ENCODE data around the gene AJM1.

AJM1 gene

DNA sequence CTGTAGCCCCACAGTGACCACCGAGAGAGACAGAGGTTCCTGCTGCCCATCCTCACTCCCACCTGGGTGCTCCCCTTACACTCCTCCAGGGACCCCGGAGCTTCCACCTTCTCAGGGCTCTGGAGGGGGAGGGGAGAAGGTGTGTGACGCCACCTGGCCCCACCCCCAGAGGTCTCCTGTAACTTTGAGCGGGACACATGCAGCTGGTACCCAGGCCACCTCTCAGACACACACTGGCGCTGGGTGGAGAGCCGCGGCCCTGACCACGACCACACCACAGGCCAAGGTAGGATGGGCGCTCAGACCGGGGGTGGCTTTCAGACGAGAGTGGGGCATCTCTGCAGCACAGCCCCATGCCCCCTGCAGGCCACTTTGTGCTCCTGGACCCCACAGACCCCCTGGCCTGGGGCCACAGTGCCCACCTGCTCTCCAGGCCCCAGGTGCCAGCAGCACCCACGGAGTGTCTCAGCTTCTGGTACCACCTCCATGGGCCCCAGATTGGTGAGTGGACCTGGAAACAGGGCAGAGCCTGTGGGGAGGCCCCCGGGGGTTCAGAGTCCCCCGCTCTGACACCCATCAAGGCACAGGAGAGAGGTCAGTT lies 14.4 kb downstream of the AJM1 start:
- H3K4me1 ChIP-seq (ENCODE audit: control insufficient read depth, insufficient read depth, low read length, poor library complexity, severe bottlenecking), result no peaks in the 10 kb centered on the region
- H3K27me3 ChIP-seq (replicated peaks; ENCODE audit: control insufficient read depth, insufficient read depth, low read length, poor library complexity, severe bottlenecking), result no peaks in the 10 kb centered on the region
- H3K9me3 ChIP-seq (ENCODE audit: control insufficient read depth, low read length), result no peaks in the 10 kb centered on the region
- H3K36me3 ChIP-seq (ENCODE audit: control insufficient read depth, insufficient read depth, low read length), result peaks cover 10% of the 10 kb centered on the region
- H3K27ac ChIP-seq (ENCODE audit: insufficient read depth, low read length, poor library complexity, severe bottlenecking), result no peak overlapping the region
- no peak for DNase-seq
- H3K4me3 ChIP-seq (ENCODE audit: insufficient read depth, low read depth, low read length, poor library complexity, severe bottlenecking), result no peak overlapping the region

DNA sequence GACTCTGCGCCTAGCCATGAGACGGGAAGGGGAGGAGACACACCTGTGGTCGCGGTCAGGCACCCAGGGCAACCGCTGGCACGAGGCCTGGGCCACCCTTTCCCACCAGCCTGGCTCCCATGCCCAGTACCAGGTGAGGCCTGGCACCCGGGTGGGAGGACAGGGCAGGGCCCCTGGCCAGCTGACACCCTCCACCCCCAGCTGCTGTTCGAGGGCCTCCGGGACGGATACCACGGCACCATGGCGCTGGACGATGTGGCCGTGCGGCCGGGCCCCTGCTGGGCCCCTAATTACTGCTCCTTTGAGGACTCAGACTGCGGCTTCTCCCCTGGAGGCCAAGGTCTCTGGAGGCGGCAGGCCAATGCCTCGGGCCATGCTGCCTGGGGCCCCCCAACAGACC lies 14.9 kb downstream of the AJM1 start:
- H3K4me1 ChIP-seq (ENCODE audit: control insufficient read depth, insufficient read depth, low read length, poor library complexity, severe bottlenecking), result no peaks in the 10 kb centered on the region
- no peak overlapping the region for H3K4me3 ChIP-seq (ENCODE audit: insufficient read depth, low read depth, low read length, poor library complexity, severe bottlenecking)
- no peak for DNase-seq
- H3K27ac ChIP-seq (ENCODE audit: insufficient read depth, low read length, poor library complexity, severe bottlenecking), result no peak overlapping the region
- peaks cover 15% of the 10 kb centered on the region for H3K36me3 ChIP-seq (ENCODE audit: control insufficient read depth, insufficient read depth, low read length)
- no peaks in the 10 kb centered on the region for H3K27me3 ChIP-seq (replicated peaks; ENCODE audit: control insufficient read depth, insufficient read depth, low read length, poor library complexity, severe bottlenecking)
- no peaks in the 10 kb centered on the region for H3K9me3 ChIP-seq (ENCODE audit: control insufficient read depth, low read length)

GRCh38 chr9:136857581-136858412 lies 15.5 kb downstream of the AJM1 start:
- no peak overlapping the region for H3K4me3 ChIP-seq (ENCODE audit: insufficient read depth, low read depth, low read length, poor library complexity, severe bottlenecking)
- no peak for DNase-seq
- H3K4me1 ChIP-seq (ENCODE audit: control insufficient read depth, insufficient read depth, low read length, poor library complexity, severe bottlenecking), result no peaks in the 10 kb centered on the region
- no peaks in the 10 kb centered on the region for H3K27me3 ChIP-seq (replicated peaks; ENCODE audit: control insufficient read depth, insufficient read depth, low read length, poor library complexity, severe bottlenecking)
- H3K9me3 ChIP-seq (ENCODE audit: control insufficient read depth, low read length), result no peaks in the 10 kb centered on the region
- H3K27ac ChIP-seq (ENCODE audit: insufficient read depth, low read length, poor library complexity, severe bottlenecking), result no peak overlapping the region
- peaks cover 22% of the 10 kb centered on the region for H3K36me3 ChIP-seq (ENCODE audit: control insufficient read depth, insufficient read depth, low read length)

- Histone ChIP-seq H3K4me1 (ENCODE audit: control insufficient read depth, insufficient read depth, low read length, poor library complexity, severe bottlenecking) (no peaks in the 10 kb centered on the region), H3K36me3 (ENCODE audit: control insufficient read depth, insufficient read depth, low read length) (peaks cover 28% of the 10 kb centered on the region), H3K9me3 (ENCODE audit: control insufficient read depth, low read length) (no peaks in the 10 kb centered on the region), H3K27ac (ENCODE audit: insufficient read depth, low read length, poor library complexity, severe bottlenecking) (no peak overlapping the region), H3K27me3 (replicated peaks; ENCODE audit: control insufficient read depth, insufficient read depth, low read length, poor library complexity, severe bottlenecking) (no peaks in the 10 kb centered on the region), H3K4me3 (ENCODE audit: insufficient read depth, low read depth, low read length, poor library complexity, severe bottlenecking) (no peak overlapping the region)
- DNase-seq, result no peak
Observed at GRCh38 chr9:136858452-136858843, 16.2 kb downstream of the AJM1 start.

- DNase-seq, result no peak
- Histone ChIP-seq H3K9me3 (ENCODE audit: control insufficient read depth, low read length) (no peaks in the 10 kb centered on the region), H3K27ac (ENCODE audit: insufficient read depth, low read length, poor library complexity, severe bottlenecking) (no peak overlapping the region), H3K4me3 (ENCODE audit: insufficient read depth, low read depth, low read length, poor library complexity, severe bottlenecking) (no peak overlapping the region), H3K36me3 (ENCODE audit: control insufficient read depth, insufficient read depth, low read length) (peaks cover 31% of the 10 kb centered on the region), H3K4me1 (ENCODE audit: control insufficient read depth, insufficient read depth, low read length, poor library complexity, severe bottlenecking) (no peaks in the 10 kb centered on the region), H3K27me3 (replicated peaks; ENCODE audit: control insufficient read depth, insufficient read depth, low read length, poor library complexity, severe bottlenecking) (no peaks in the 10 kb centered on the region)
Observed at GRCh38 chr9:136858844-136859757, 16.8 kb downstream of the AJM1 start.

DNA sequence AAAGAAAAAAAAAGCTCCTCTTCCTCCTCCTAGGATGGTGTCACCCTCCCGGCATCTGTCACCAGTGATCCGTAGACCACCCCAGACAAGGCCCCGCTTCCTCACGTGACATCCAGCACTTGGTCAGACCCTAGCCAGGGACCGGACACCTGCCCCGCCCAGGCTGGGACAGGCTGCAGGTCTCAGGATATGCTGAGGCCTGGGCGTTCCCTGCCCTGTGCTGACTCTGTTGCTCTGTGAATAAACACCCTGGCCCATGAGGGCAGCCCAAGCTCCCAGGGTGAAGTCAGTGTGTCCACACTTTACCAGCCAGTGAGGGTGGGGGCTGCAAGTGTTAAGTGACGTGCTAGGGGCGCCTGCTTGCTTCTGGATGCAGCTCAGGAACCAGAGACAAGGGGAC lies 18.3 kb downstream of the AJM1 start:
- no peak overlapping the region for H3K27ac ChIP-seq (ENCODE audit: insufficient read depth, low read length, poor library complexity, severe bottlenecking)
- H3K9me3 ChIP-seq (ENCODE audit: control insufficient read depth, low read length), result no peaks in the 10 kb centered on the region
- H3K4me3 ChIP-seq (ENCODE audit: insufficient read depth, low read depth, low read length, poor library complexity, severe bottlenecking), result no peak overlapping the region
- H3K27me3 ChIP-seq (replicated peaks; ENCODE audit: control insufficient read depth, insufficient read depth, low read length, poor library complexity, severe bottlenecking), result no peaks in the 10 kb centered on the region
- H3K36me3 ChIP-seq (ENCODE audit: control insufficient read depth, insufficient read depth, low read length), result peaks cover 31% of the 10 kb centered on the region
- no peak for DNase-seq
- peaks cover 8% of the 10 kb centered on the region for H3K4me1 ChIP-seq (ENCODE audit: control insufficient read depth, insufficient read depth, low read length, poor library complexity, severe bottlenecking)

DNA sequence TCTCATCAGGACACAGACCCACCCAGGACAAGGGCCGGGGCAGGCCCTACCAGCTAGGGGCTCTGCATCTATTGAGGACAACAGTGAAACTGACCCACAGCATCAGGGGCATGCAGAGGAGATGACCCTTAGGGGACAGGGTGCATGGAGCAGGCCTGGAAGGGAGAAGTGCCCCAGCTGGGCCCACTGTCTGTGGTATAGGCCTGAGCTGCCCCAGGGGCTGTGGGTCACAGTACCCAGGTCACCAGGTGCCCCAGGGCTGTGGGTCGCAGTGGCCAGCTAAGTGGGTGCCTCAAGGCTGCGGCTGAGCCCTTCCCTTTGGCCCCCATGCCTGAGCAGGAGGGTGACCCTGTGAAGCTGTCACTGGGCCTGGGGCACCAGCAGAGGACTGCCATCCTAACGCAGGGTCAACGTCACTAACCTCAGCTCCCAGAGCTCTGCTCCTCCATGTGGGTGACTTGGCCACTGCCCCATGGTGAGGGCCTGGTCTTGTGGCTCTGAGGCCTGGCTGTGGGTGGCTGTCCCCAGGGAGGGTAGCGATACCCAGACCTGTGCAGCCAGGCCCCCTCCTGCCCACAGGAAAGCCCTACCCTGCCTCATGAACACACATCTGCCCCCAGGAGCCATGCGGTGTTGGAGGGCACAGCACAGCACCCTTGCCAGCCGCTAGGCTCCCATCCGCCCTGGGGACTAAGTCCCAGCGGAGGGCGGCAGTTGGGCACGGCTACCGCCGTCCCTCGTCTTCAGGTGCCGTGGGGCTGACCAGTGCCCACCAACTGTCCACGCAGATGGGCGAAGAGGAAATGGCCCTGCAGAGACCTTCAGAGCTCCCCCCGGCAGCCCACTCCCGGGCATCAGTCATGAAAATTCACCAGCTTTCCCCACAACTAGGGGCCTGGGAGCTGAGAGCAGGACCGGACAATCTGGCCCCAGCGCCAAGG lies 18.9 kb downstream of the AJM1 start:
- Histone ChIP-seq H3K27me3 (replicated peaks; ENCODE audit: control insufficient read depth, insufficient read depth, low read length, poor library complexity, severe bottlenecking) (no peaks in the 10 kb centered on the region), H3K4me1 (ENCODE audit: control insufficient read depth, insufficient read depth, low read length, poor library complexity, severe bottlenecking) (peaks cover 9% of the 10 kb centered on the region), H3K4me3 (ENCODE audit: insufficient read depth, low read depth, low read length, poor library complexity, severe bottlenecking) (no peak overlapping the region), H3K36me3 (ENCODE audit: control insufficient read depth, insufficient read depth, low read length) (peaks cover 31% of the 10 kb centered on the region), H3K9me3 (ENCODE audit: control insufficient read depth, low read length) (no peaks in the 10 kb centered on the region), H3K27ac (ENCODE audit: insufficient read depth, low read length, poor library complexity, severe bottlenecking) (no peak overlapping the region)
- DNase-seq, result no peak

DNA sequence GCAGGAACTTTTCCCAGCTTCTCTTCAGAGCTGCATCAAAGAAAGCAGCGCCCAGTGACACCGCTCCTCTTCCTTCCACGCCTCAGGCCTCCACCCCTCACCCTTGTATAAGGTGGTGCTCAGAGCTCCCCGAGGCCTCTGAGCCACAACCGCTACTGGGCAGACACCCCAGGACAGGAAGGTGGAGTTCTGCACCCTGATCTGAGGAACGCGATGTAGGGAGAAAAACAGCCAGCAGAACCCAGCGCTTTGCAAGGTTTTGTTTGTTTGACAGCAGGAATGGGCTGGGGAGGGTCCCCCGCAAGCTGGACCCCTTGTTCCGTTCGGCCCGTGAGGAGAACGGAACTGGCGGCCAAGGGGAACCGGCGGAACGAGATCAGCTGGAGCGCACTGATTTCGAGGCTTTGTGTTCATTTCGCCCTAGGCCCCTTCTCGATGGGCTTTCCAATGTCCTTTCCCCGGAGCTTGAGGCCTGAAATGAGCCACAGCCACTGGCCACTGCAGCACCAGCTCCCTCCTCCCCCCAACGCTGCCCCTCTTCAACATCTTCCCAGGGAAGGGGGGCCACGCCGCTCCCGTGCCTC lies 19.7 kb downstream of the AJM1 start:
- peaks cover 31% of the 10 kb centered on the region for H3K36me3 ChIP-seq (ENCODE audit: control insufficient read depth, insufficient read depth, low read length)

More for the DNA sequence above, 19.7 kb downstream of the AJM1 start:
- no peak for DNase-seq
- Histone ChIP-seq H3K27me3 (replicated peaks; ENCODE audit: control insufficient read depth, insufficient read depth, low read length, poor library complexity, severe bottlenecking) (no peaks in the 10 kb centered on the region), H3K4me1 (ENCODE audit: control insufficient read depth, insufficient read depth, low read length, poor library complexity, severe bottlenecking) (peaks cover 9% of the 10 kb centered on the region), H3K4me3 (ENCODE audit: insufficient read depth, low read depth, low read length, poor library complexity, severe bottlenecking) (no peak overlapping the region), H3K9me3 (ENCODE audit: control insufficient read depth, low read length) (no peaks in the 10 kb centered on the region), H3K27ac (ENCODE audit: insufficient read depth, low read length, poor library complexity, severe bottlenecking) (no peak overlapping the region)

Data from effector memory CD4-positive, alpha-beta T cell (primary cell).